AG09319 (cell line): ENCODE measurements around the gene SHANK2.

Source experiments
- DNase-seq: peaks from one replicate; pipeline ENCODE4 v3.0.0-alpha.2; 2010; ENCODE audit warnings: low read depth; ENCODE audit errors: extremely low read depth
- TF ChIP-seq, protein P1 (sequence below): IDR thresholded peaks from 2 replicates; pipeline ENCODE4 v1.5.1; 2011; ENCODE audit warnings: low read depth, mild to moderate bottlenecking, inconsistent platforms, low read length, moderate library complexity

The SHANK2 gene

DNA sequence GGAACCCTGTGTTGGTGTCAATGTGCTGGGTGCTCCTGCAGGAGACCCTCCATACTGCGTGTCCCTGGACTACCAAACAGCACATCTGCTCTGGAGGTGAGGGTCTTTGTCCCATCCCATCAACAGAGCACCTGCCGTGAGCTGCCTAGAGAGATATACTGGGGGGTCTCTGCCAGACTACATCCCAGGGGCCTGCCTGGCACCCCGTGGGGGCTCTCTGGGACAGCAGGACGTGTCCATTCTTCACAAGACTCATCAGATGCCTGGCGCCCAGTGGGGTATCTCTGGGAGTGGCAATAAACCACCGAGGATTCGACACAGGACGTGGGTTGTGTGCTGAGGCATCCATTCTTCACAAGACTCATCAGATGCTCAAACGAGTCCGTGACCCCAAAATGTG, 42.7 kb downstream of the SHANK2 start:
- DNase-seq = no peak
- TF ChIP-seq, protein P1, sequence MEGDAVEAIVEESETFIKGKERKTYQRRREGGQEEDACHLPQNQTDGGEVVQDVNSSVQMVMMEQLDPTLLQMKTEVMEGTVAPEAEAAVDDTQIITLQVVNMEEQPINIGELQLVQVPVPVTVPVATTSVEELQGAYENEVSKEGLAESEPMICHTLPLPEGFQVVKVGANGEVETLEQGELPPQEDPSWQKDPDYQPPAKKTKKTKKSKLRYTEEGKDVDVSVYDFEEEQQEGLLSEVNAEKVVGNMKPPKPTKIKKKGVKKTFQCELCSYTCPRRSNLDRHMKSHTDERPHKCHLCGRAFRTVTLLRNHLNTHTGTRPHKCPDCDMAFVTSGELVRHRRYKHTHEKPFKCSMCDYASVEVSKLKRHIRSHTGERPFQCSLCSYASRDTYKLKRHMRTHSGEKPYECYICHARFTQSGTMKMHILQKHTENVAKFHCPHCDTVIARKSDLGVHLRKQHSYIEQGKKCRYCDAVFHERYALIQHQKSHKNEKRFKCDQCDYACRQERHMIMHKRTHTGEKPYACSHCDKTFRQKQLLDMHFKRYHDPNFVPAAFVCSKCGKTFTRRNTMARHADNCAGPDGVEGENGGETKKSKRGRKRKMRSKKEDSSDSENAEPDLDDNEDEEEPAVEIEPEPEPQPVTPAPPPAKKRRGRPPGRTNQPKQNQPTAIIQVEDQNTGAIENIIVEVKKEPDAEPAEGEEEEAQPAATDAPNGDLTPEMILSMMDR = no peak

DNA sequence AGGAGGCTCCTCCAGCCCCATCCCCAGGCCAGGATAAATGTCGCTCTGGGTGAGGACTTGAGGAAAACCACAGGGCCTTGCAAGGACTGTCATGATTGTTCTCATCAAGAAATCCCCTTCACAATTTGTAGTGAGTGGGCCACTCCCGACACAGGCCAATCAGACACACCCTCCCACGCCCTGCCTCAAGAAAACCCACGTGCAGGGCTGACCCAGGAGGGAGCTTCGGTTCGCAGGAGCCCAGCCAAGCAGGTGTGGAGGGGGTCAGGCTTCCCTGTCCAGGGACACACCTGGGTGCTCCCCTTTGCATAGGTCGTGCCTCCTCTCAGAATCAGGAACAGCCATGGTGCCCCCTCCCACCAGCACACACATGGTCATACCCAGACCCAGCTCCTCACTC, 43.2 kb downstream of the SHANK2 start:
- TF ChIP-seq, protein P1 = no peak
- DNase-seq = no peak

DNA sequence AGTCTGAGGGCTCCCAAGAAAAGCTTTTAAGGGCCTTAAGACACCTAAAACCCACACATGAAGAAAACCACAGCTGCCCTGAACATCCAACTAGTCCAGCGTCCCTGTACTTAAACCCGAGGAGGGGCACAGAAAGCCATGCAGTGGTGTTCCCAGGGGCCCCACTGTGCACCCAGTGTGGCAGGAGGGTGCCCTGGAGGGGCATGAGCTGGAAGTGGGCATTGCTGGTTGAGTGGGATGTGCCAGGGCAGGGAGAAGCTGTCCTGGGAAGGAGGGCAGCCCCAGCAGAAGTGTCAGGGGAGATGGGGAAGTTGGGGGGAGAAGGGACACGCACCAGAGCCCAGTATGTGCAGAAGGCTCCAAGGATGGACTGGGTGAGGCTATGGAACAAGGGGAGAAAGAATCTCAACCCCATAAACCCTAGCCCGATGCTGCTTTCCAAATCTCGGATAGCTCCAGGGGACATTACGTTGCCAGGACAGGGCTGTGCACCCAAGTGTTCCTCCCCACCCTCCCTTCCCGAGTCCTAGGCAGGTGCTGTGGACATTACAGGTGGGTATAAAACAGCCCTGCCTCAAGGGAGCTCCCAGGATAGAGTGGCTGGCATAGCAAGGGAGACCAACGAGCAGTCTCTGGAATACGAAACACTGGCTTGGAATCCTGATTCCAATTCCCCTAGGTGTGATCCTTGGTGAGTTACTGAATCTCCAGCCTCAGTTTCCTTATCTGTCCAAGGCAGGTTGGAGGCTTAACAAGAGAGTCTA, 44.2 kb downstream of the SHANK2 start:
- no peak for DNase-seq
- TF ChIP-seq, protein P1 = no peak

GRCh38 chr11:71207563-71207962, 44.8 kb downstream of the SHANK2 start:
- no peak for DNase-seq
- TF ChIP-seq, protein P1 = no peak

DNA sequence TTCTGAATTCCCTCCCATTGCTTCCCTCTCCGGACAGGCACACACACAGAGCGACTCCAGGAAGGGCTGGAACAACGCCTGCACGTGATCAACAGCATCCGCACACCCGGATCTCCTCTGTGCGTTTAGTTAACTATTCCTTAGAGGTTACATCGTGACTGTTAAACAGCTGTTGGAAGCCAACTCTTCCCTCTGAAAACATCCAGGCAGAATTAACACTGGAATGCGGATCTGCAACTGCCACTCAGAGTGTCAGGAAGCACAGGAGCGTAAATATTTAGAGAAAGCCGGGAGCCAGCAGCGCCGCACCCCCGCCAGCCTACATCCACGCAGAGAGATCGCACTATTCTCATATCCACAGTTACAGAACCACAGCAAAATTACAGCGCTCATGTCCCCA, 46.2 kb downstream of the SHANK2 start:
- DNase-seq = no peak
- TF ChIP-seq, protein P1 = no peak

GRCh38 chr11:71204748-71205664, 47.4 kb downstream of the SHANK2 start:
- no peak for DNase-seq
- TF ChIP-seq, protein P1 = no peak

GRCh38 chr11:71204294-71204693, 48.1 kb downstream of the SHANK2 start:
- no peak for DNase-seq
- TF ChIP-seq, protein P1 = no peak
